Skeletal muscle satellite cell (primary cell): ENCODE results near the gene CREB5.
"Not testable (repeated sequence)": the region's sequence is repeated elsewhere in the genome, so short reads cannot be mapped to it uniquely, and the experiment has no call there.

Experiments used
- H3K27me3 ChIP-seq: 2 replicates; pipeline ENCODE4 v1.7.0; 2013; ENCODE audit warnings: low read length; ENCODE audit not compliant: control insufficient read depth, insufficient read depth
- H3K36me3 ChIP-seq: 2 replicates; pipeline ENCODE4 v1.7.0; 2013; ENCODE audit warnings: mild to moderate bottlenecking, control low read depth, low read length; ENCODE audit not compliant: insufficient read depth
- H3K4me1 ChIP-seq: 2 replicates; pipeline ENCODE4 v1.7.0; 2013; ENCODE audit warnings: low read length; ENCODE audit not compliant: control insufficient read depth, insufficient read depth
- H3K4me2 ChIP-seq: 2 replicates; pipeline ENCODE4 v1.7.0; 2013; ENCODE audit warnings: mild to moderate bottlenecking, low read length
- H3K4me3 ChIP-seq: 2 replicates; pipeline ENCODE4 v1.7.0; 2013; ENCODE audit warnings: low read length
- H3K9ac ChIP-seq: 2 replicates; pipeline ENCODE4 v1.7.0; 2013; ENCODE audit warnings: mild to moderate bottlenecking, low read depth, low read length, moderate library complexity
- H3K9me3 ChIP-seq: replicated peaks from 2 replicates; pipeline ENCODE4 v1.7.0; 2013; ENCODE audit warnings: mild to moderate bottlenecking, control low read depth, low read length

The CREB5 gene

GRCh38 chr7:28823582-28823981 lies 411.3 kb downstream of the CREB5 start:
- Histone ChIP-seq H3K4me1 (no peaks in the 10 kb centered on the region), H3K36me3 (no peaks in the 10 kb centered on the region), H3K9ac (no peak overlapping the region), H3K4me3 (no peak overlapping the region), H3K9me3 (no peaks in the 10 kb centered on the region), H3K4me2 (no peak overlapping the region), H3K27me3 (no peaks in the 10 kb centered on the region)

- not testable (repeated sequence) for H3K9me3 ChIP-seq, H3K9ac ChIP-seq, H3K27me3 ChIP-seq, H3K4me3 ChIP-seq, H3K4me1 ChIP-seq, H3K4me2 ChIP-seq, H3K36me3 ChIP-seq
Measured at GRCh38 chr7:28825817-28826448, 413.6 kb downstream of the CREB5 start.

- H3K9ac ChIP-seq: no peak overlapping the region
- no peaks in the 10 kb centered on the region for H3K36me3 ChIP-seq
- H3K9me3 ChIP-seq: no peaks in the 10 kb centered on the region
Measured at GRCh38 chr7:28830846-28831245, 418.5 kb downstream of the CREB5 start.

GRCh38 chr7:28832669-28833068 lies 420.4 kb downstream of the CREB5 start:
- peaks cover 3% of the 10 kb centered on the region for H3K27me3 ChIP-seq

More at GRCh38 chr7:28830846-28831245, 418.5 kb downstream of the CREB5 start:
- H3K4me1 ChIP-seq: peaks cover 6% of the 10 kb centered on the region
- peaks cover 3% of the 10 kb centered on the region for H3K27me3 ChIP-seq
- H3K4me2 ChIP-seq: no peak overlapping the region
- no peak overlapping the region for H3K4me3 ChIP-seq

GRCh38 chr7:28835800-28836199 lies 423.5 kb downstream of the CREB5 start:
- H3K9me3 ChIP-seq: no peaks in the 10 kb centered on the region
- peaks cover 9% of the 10 kb centered on the region for H3K4me1 ChIP-seq
- H3K4me3 ChIP-seq: no peak overlapping the region
- H3K27me3 ChIP-seq: peaks cover 6% of the 10 kb centered on the region
- peak overlapping the region; percentile 13 for H3K4me2 ChIP-seq
- H3K36me3 ChIP-seq: no peaks in the 10 kb centered on the region
- no peak overlapping the region for H3K9ac ChIP-seq

More at GRCh38 chr7:28832669-28833068, 420.4 kb downstream of the CREB5 start:
- Histone ChIP-seq H3K4me2 (no peak overlapping the region), H3K4me1 (peaks cover 9% of the 10 kb centered on the region), H3K4me3 (no peak overlapping the region), H3K9ac (no peak overlapping the region), H3K9me3 (no peaks in the 10 kb centered on the region), H3K36me3 (no peaks in the 10 kb centered on the region)

GRCh38 chr7:28836716-28837115 lies 424.4 kb downstream of the CREB5 start:
- no peaks in the 10 kb centered on the region for H3K9me3 ChIP-seq
- H3K4me1 ChIP-seq: peaks cover 9% of the 10 kb centered on the region
- no peak overlapping the region for H3K9ac ChIP-seq
- no peaks in the 10 kb centered on the region for H3K36me3 ChIP-seq
- no peak overlapping the region for H3K4me2 ChIP-seq
- peaks cover 8% of the 10 kb centered on the region for H3K27me3 ChIP-seq
- H3K4me3 ChIP-seq: no peak overlapping the region

GRCh38 chr7:28837216-28837615 lies 424.9 kb downstream of the CREB5 start:
- Histone ChIP-seq H3K4me1 (peaks cover 9% of the 10 kb centered on the region), H3K36me3 (no peaks in the 10 kb centered on the region), H3K27me3 (peaks cover 11% of the 10 kb centered on the region), H3K9me3 (no peaks in the 10 kb centered on the region), H3K4me2 (no peak overlapping the region), H3K9ac (no peak overlapping the region), H3K4me3 (no peak overlapping the region)

- Histone ChIP-seq H3K36me3 (no peaks in the 10 kb centered on the region), H3K4me3 (no peak overlapping the region), H3K4me2 (no peak overlapping the region), H3K4me1 (peaks cover 5% of the 10 kb centered on the region), H3K9me3 (no peaks in the 10 kb centered on the region), H3K9ac (no peak overlapping the region), H3K27me3 (peaks cover 21% of the 10 kb centered on the region)
Measured at GRCh38 chr7:28840592-28840995, 428.3 kb downstream of the CREB5 start.

- Histone ChIP-seq H3K27me3 (peaks cover 21% of the 10 kb centered on the region), H3K4me2 (no peak overlapping the region), H3K4me1 (no peaks in the 10 kb centered on the region), H3K36me3 (no peaks in the 10 kb centered on the region), H3K9ac (no peak overlapping the region), H3K9me3 (no peaks in the 10 kb centered on the region), H3K4me3 (no peak overlapping the region)
Measured at GRCh38 chr7:28841766-28842165, 429.4 kb downstream of the CREB5 start.

- Histone ChIP-seq H3K9me3 (no peaks in the 10 kb centered on the region), H3K27me3 (peaks cover 21% of the 10 kb centered on the region), H3K9ac (no peak overlapping the region), H3K4me3 (no peak overlapping the region), H3K4me1 (peaks cover 5% of the 10 kb centered on the region), H3K4me2 (no peak overlapping the region), H3K36me3 (no peaks in the 10 kb centered on the region)
Measured at GRCh38 chr7:28842769-28843295, 430.5 kb downstream of the CREB5 start.

GRCh38 chr7:28845106-28845505 lies 432.8 kb downstream of the CREB5 start:
- peaks cover 5% of the 10 kb centered on the region for H3K4me1 ChIP-seq
- H3K9ac ChIP-seq: no peak overlapping the region
- no peaks in the 10 kb centered on the region for H3K36me3 ChIP-seq
- H3K4me2 ChIP-seq: no peak overlapping the region
- no peak overlapping the region for H3K4me3 ChIP-seq
- no peaks in the 10 kb centered on the region for H3K9me3 ChIP-seq
- H3K27me3 ChIP-seq: peaks cover 20% of the 10 kb centered on the region

GRCh38 chr7:28847176-28847575 lies 434.9 kb downstream of the CREB5 start:
- H3K4me2 ChIP-seq: no peak overlapping the region
- no peaks in the 10 kb centered on the region for H3K36me3 ChIP-seq
- peaks cover 5% of the 10 kb centered on the region for H3K4me1 ChIP-seq
- H3K4me3 ChIP-seq: no peak overlapping the region
- peaks cover 11% of the 10 kb centered on the region for H3K27me3 ChIP-seq
- H3K9ac ChIP-seq: no peak overlapping the region
- no peaks in the 10 kb centered on the region for H3K9me3 ChIP-seq
